Caco-2 (cell line): ENCODE measurements around the gene UBE2H. TPM values are rescaled to one million over a fixed set of nuclear protein-coding genes. Genes with fewer than 3 reads are reported as not detected.

Experiments
- BruUV-seq: library from RNA; stranded (reverse); fragments of 400-500 nt; replicated peaks from 2 replicates; lab custom pipeline; 2021; lab: Mats Ljungman, UMichigan
- CTCF ChIA-PET: fragments of 300-600 bp; sonication (Branson Sonifier 250); formaldehyde crosslinking; loops from one replicate; lab custom pipeline; 2022; ENCODE audit warnings: antibody characterized with exemption; lab: Charles Lee
- POLR2A ChIA-PET: fragments of 300-600 bp; sonication (Branson Sonifier 250); formaldehyde crosslinking; loops from one replicate; lab custom pipeline; 2022; ENCODE audit warnings: antibody characterized with exemption; lab: Charles Lee
- DNase-seq, 2 experiments: peaks; one replicate each; pipeline versions ENCODE4 v3.0.0 to v3.0.0-alpha.2; 2020 to 2022
- H3K27me3 ChIP-seq: replicated peaks from 2 replicates; pipeline ENCODE4 v1.6.0; 2011; ENCODE audit warnings: low read length; ENCODE audit not compliant: control insufficient read depth, insufficient read depth
- H3K36me3 ChIP-seq: 2 replicates; pipeline ENCODE4 v1.5.1; 2011; ENCODE audit warnings: low read length; ENCODE audit not compliant: control insufficient read depth, insufficient read depth
- H3K4me1 ChIP-seq: fragments of 250-450 bp; sonication (Bioruptor Pico); 2 replicates; pipeline ENCODE4 v1.5.1; 2020; ENCODE audit warnings: mild to moderate bottlenecking
- H3K4me3 ChIP-seq: 2 replicates; pipeline ENCODE4 v1.5.1; 2011; ENCODE audit warnings: low read depth, mild to moderate bottlenecking, control low read depth, low read length
- H3K9me3 ChIP-seq: fragments of 250-450 bp; sonication (Bioruptor Pico); 2 replicates; pipeline ENCODE4 v1.5.1; 2020; ENCODE audit warnings: mild to moderate bottlenecking, moderate library complexity
- H3K27ac Mint-ChIP-seq: one replicate; pipeline ENCODE4 v1.8.0; 2022; ENCODE audit warnings: mixed read lengths; ENCODE audit not compliant: unreplicated experiment
- H3K27me3 Mint-ChIP-seq: one replicate; pipeline ENCODE4 v1.8.0; 2022; ENCODE audit warnings: mixed read lengths; ENCODE audit not compliant: insufficient read depth, unreplicated experiment
- H3K36me3 Mint-ChIP-seq: one replicate; pipeline ENCODE4 v1.8.0; 2022; ENCODE audit warnings: mild to moderate bottlenecking, mixed read lengths; ENCODE audit not compliant: insufficient read depth, unreplicated experiment
- H3K4me1 Mint-ChIP-seq: one replicate; pipeline ENCODE4 v1.8.0; 2022; ENCODE audit warnings: low read depth, mixed read lengths; ENCODE audit not compliant: unreplicated experiment
- H3K4me3 Mint-ChIP-seq: one replicate; pipeline ENCODE4 v1.8.0; 2022; ENCODE audit warnings: mild to moderate bottlenecking, moderate library complexity, mixed read lengths; ENCODE audit not compliant: unreplicated experiment
- H3K9me3 Mint-ChIP-seq: one replicate; pipeline ENCODE4 v1.8.0; 2022; ENCODE audit warnings: mixed read lengths; ENCODE audit not compliant: unreplicated experiment
- CTCF ChIP-seq, 2 experiments: fragments of 200-600 bp in 1 of 2; IDR thresholded peaks; 1 replicate in 1 of 2; 2 replicates in 1 of 2; pipeline versions ENCODE4 v1.5.1 to v1.8.0; 2011 to 2022; ENCODE audit warnings: antibody characterized with exemption in 1 of 2, control low read depth in 1 of 2, inconsistent platforms in 1 of 2, low read depth in 1 of 2, low read length in 1 of 2, mild to moderate bottlenecking in 1 of 2, moderate library complexity in 1 of 2; ENCODE audit not compliant: insufficient read depth in 1 of 2, severe bottlenecking in 1 of 2, unreplicated experiment in 1 of 2
- intact Hi-C: fragments of 100-400 bp; cut with micrococcal nuclease; formaldehyde crosslinking; loops from one replicate; pipeline ENCODE4 v1.10.0; 2022; ENCODE audit not compliant: unreplicated experiment
- total RNA-seq: library from RNA; stranded (reverse); gene quantifications from 2 replicates; pipeline ENCODE4 v1.2.3, GENCODE V29; 2022

The UBE2H gene
- total RNA-seq, 1 experiment from 2014 or later, result 35.7 TPM

- H3K27me3 Mint-ChIP-seq, result no peaks in the 10 kb centered on the region
- ChIA-PET CTCF (no interaction called here), POLR2A (interaction anchor here (0.6 kb wide), 1 partner anchor 32 kb away, joined by 3 read pairs; no protein-coding TSS in a partner anchor)
- H3K36me3 Mint-ChIP-seq, result peaks cover 5% of the 10 kb centered on the region
- peaks cover 7% of the 10 kb centered on the region for H3K4me1 Mint-ChIP-seq
- Histone ChIP-seq H3K27me3 (no peaks in the 10 kb centered on the region), H3K4me1 (no peaks in the 10 kb centered on the region), H3K4me3 (no peak overlapping the region), H3K36me3 (no peaks in the 10 kb centered on the region), H3K9me3 (no peaks in the 10 kb centered on the region)
- H3K9me3 Mint-ChIP-seq, result no peaks in the 10 kb centered on the region
- H3K27ac Mint-ChIP-seq, result no peak overlapping the region
- no peak overlapping the region for H3K4me3 Mint-ChIP-seq
- TF ChIP-seq CTCF (IDR thresholded peaks at IDR 0.05; ENCODE audit: insufficient read depth in 1 of 2, low read depth in 1 of 2, low read length in 1 of 2, severe bottlenecking in 1 of 2, unreplicated experiment in 1 of 2), result no peak
- no peak for DNase-seq
- BruUV-seq, result no TSS peak
- intact Hi-C loops, result no loop called here
Measured at GRCh38 chr7:129923709-129924108, 29.1 kb downstream of the UBE2H start.

GRCh38 chr7:129919492-129919891, 33.3 kb downstream of the UBE2H start:
- Histone ChIP-seq H3K4me3 (no peak overlapping the region), H3K4me1 (no peaks in the 10 kb centered on the region), H3K36me3 (no peaks in the 10 kb centered on the region; the same call in 1 of the 2 replicates), H3K27me3 (no peaks in the 10 kb centered on the region), H3K9me3 (no peaks in the 10 kb centered on the region)
- Mint-ChIP-seq H3K27me3 (no peaks in the 10 kb centered on the region), H3K27ac (no peak overlapping the region), H3K9me3 (no peaks in the 10 kb centered on the region), H3K4me3 (no peak overlapping the region), H3K36me3 (no peaks in the 10 kb centered on the region), H3K4me1 (no peaks in the 10 kb centered on the region)
- intact Hi-C loops, result no loop called here
- DNase-seq, result no peak
- POLR2A ChIA-PET, result no interaction called here
- TF ChIP-seq CTCF (IDR thresholded peaks at IDR 0.05; ENCODE audit: insufficient read depth in 1 of 2, low read depth in 1 of 2, low read length in 1 of 2, severe bottlenecking in 1 of 2, unreplicated experiment in 1 of 2), result no peak
- CTCF ChIA-PET, result no interaction called here
- BruUV-seq, result no TSS peak

GRCh38 chr7:129918922-129919321, 33.8 kb downstream of the UBE2H start:
- DNase-seq, result no peak
- Histone ChIP-seq H3K27me3 (no peaks in the 10 kb centered on the region), H3K4me1 (no peaks in the 10 kb centered on the region), H3K4me3 (no peak overlapping the region), H3K9me3 (no peaks in the 10 kb centered on the region), H3K36me3 (no peaks in the 10 kb centered on the region; the same call in 1 of the 2 replicates)
- ChIA-PET CTCF (interaction anchor here (0.6 kb wide), 1 partner anchor 1768 kb away, joined by 10 read pairs; no protein-coding TSS in a partner anchor), POLR2A (no interaction called here)
- H3K27ac Mint-ChIP-seq, result no peak overlapping the region
- no TSS peak for BruUV-seq
- no peaks in the 10 kb centered on the region for H3K36me3 Mint-ChIP-seq
- H3K27me3 Mint-ChIP-seq, result no peaks in the 10 kb centered on the region
- intact Hi-C loops, result no loop called here
- no peak overlapping the region for H3K4me3 Mint-ChIP-seq
- H3K4me1 Mint-ChIP-seq, result no peaks in the 10 kb centered on the region
- TF ChIP-seq CTCF (IDR thresholded peaks at IDR 0.05; ENCODE audit: insufficient read depth in 1 of 2, low read depth in 1 of 2, low read length in 1 of 2, severe bottlenecking in 1 of 2, unreplicated experiment in 1 of 2), result no peak
- no peaks in the 10 kb centered on the region for H3K9me3 Mint-ChIP-seq
